Astrocyte (in vitro differentiated cells and primary cell): ENCODE data around the gene LIN7B. TPM values are rescaled to one million over a fixed set of nuclear protein-coding genes. Genes with fewer than 3 reads are reported as not detected.

Experiments
- DNase-seq: peaks from one replicate; pipeline ENCODE4 v3.0.0-alpha.2; 2010; ENCODE audit warnings: low read depth
- FAIRE-seq: peaks from 2 replicates; lab custom pipeline; 2011; peaks lifted over from hg19 to GRCh38; lab: Jason Lieb, UNC
- H2AFZ ChIP-seq: 2 replicates; pipeline ENCODE4 v1.6.0; 2012; ENCODE audit warnings: low read depth, low read length, inconsistent platforms
- H3K27ac ChIP-seq: 2 replicates; pipeline ENCODE4 v1.5.1; 2011; ENCODE audit warnings: low read depth, low read length, inconsistent platforms
- H3K27me3 ChIP-seq: 2 replicates; pipeline ENCODE4 v1.6.0; 2011; ENCODE audit warnings: low read length, inconsistent platforms; ENCODE audit not compliant: insufficient read depth
- H3K36me3 ChIP-seq: 2 replicates; pipeline ENCODE4 v1.5.1; 2011; ENCODE audit warnings: low read length, inconsistent platforms; ENCODE audit not compliant: insufficient read depth
- H3K4me1 ChIP-seq: 2 replicates; pipeline ENCODE4 v1.5.1; 2011; ENCODE audit warnings: low read length, inconsistent platforms; ENCODE audit not compliant: insufficient read depth
- H3K4me2 ChIP-seq: 2 replicates; pipeline ENCODE4 v1.6.0; 2012; ENCODE audit warnings: low read length, inconsistent platforms
- H3K4me3 ChIP-seq: 2 replicates; pipeline ENCODE4 v1.5.1; 2011; ENCODE audit warnings: low read depth, mild to moderate bottlenecking, low read length, inconsistent platforms; ENCODE audit not compliant: insufficient read depth
- H3K79me2 ChIP-seq: 2 replicates; pipeline ENCODE4 v1.6.0; 2012; ENCODE audit warnings: mild to moderate bottlenecking, low read length, inconsistent platforms; ENCODE audit not compliant: insufficient read depth
- H3K9ac ChIP-seq: 2 replicates; pipeline ENCODE4 v1.6.0; 2012; ENCODE audit warnings: mild to moderate bottlenecking, low read length, inconsistent platforms
- H3K9me3 ChIP-seq: 2 replicates; pipeline ENCODE4 v1.5.1; 2012; ENCODE audit warnings: low read depth, mild to moderate bottlenecking, low read length, inconsistent platforms; ENCODE audit not compliant: insufficient read depth
- H4K20me1 ChIP-seq: 2 replicates; pipeline ENCODE4 v1.6.0; 2012; ENCODE audit warnings: low read length, inconsistent platforms; ENCODE audit not compliant: insufficient read depth
- H3K27ac Mint-ChIP-seq: one replicate; pipeline ENCODE4 v1.8.0; 2021; ENCODE audit warnings: mild to moderate bottlenecking, mixed read lengths; ENCODE audit not compliant: unreplicated experiment
- H3K27me3 Mint-ChIP-seq: one replicate; pipeline ENCODE4 v1.8.0; 2021; ENCODE audit warnings: low read depth, mixed read lengths; ENCODE audit not compliant: unreplicated experiment
- H3K36me3 Mint-ChIP-seq: one replicate; pipeline ENCODE4 v1.8.0; 2021; ENCODE audit warnings: low read depth, mixed read lengths; ENCODE audit not compliant: unreplicated experiment
- H3K4me1 Mint-ChIP-seq: one replicate; pipeline ENCODE4 v1.8.0; 2021; ENCODE audit warnings: low read depth, mixed read lengths; ENCODE audit not compliant: unreplicated experiment
- H3K4me3 Mint-ChIP-seq: one replicate; pipeline ENCODE4 v1.8.0; 2021; ENCODE audit warnings: mild to moderate bottlenecking, moderate library complexity, mixed read lengths; ENCODE audit not compliant: unreplicated experiment
- H3K9me3 Mint-ChIP-seq: one replicate; pipeline ENCODE4 v1.8.0; 2021; ENCODE audit warnings: mild to moderate bottlenecking, mixed read lengths; ENCODE audit not compliant: unreplicated experiment
- EZH2 ChIP-seq: IDR thresholded peaks from 2 replicates; pipeline ENCODE4 v1.6.1; 2012; ENCODE audit warnings: mild to moderate bottlenecking, low read length, inconsistent platforms; ENCODE audit not compliant: insufficient read depth
- total RNA-seq: library from RNA; stranded (reverse); gene quantifications from 2 replicates; pipeline ENCODE4 v1.2.1, GENCODE V29; 2021
- TF ChIP-seq, protein P1 (sequence below): IDR thresholded peaks from 2 replicates; pipeline ENCODE4 v1.5.1; 2011; ENCODE audit warnings: low read depth, mild to moderate bottlenecking, inconsistent platforms, low read length, moderate library complexity; ENCODE audit not compliant: insufficient read depth

Gene LIN7B
- total RNA-seq, 1 donor from 2014 or later = 8.9 TPM

DNA sequence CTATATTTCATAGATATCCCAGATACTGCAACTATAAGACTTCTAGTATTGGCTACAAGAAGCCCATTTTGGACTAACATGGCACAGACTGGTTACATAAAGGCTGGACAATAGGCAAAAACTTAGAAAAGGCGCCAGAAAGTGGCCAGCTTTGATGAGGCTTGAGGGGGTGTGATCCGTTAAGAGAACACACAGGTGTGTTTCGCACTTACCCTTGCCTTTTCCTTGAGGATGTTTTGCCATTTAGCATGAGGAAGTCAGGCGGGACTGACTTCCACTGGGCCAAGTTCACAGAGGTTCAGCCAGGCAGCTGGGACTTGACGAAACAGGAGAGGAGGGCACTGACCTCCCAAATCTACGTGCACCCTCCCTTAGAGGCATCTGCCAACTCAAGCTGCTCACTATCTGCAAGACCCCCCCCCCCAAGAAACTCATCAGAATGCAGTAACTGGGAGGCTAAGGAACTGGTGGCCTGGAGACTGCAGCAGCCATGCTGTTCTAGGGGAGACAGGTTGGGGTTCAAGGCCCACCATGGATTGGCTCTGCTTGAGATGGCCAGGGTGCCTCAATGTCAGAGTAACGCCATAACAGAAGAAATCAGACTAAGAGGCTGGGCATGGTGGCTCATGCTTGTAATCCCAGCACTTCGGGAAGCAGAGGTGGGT is 4.5 kb upstream of the LIN7B start:
- H3K27ac Mint-ChIP-seq = no peak overlapping the region
- Histone ChIP-seq H3K36me3 (peaks cover 23% of the 10 kb centered on the region), H3K27me3 (no peaks in the 10 kb centered on the region), H3K9ac (no peak overlapping the region), H3K9me3 (no peaks in the 10 kb centered on the region), H3K27ac (no peak overlapping the region), H3K4me3 (no peak overlapping the region), H2AFZ (no peak overlapping the region), H4K20me1 (peaks cover 58% of the 10 kb centered on the region), H3K4me2 (no peak overlapping the region), H3K4me1 (peaks cover 17% of the 10 kb centered on the region), H3K79me2 (peaks cover 13% of the 10 kb centered on the region)
- FAIRE-seq (no peak), DNase-seq (no peak)
- no peaks in the 10 kb centered on the region for H3K27me3 Mint-ChIP-seq
- H3K9me3 Mint-ChIP-seq = peaks cover 2% of the 10 kb centered on the region
- peaks cover 19% of the 10 kb centered on the region for H3K4me1 Mint-ChIP-seq
- H3K36me3 Mint-ChIP-seq = peaks cover 32% of the 10 kb centered on the region
- no peak for TF ChIP-seq EZH2
- TF ChIP-seq, protein P1, sequence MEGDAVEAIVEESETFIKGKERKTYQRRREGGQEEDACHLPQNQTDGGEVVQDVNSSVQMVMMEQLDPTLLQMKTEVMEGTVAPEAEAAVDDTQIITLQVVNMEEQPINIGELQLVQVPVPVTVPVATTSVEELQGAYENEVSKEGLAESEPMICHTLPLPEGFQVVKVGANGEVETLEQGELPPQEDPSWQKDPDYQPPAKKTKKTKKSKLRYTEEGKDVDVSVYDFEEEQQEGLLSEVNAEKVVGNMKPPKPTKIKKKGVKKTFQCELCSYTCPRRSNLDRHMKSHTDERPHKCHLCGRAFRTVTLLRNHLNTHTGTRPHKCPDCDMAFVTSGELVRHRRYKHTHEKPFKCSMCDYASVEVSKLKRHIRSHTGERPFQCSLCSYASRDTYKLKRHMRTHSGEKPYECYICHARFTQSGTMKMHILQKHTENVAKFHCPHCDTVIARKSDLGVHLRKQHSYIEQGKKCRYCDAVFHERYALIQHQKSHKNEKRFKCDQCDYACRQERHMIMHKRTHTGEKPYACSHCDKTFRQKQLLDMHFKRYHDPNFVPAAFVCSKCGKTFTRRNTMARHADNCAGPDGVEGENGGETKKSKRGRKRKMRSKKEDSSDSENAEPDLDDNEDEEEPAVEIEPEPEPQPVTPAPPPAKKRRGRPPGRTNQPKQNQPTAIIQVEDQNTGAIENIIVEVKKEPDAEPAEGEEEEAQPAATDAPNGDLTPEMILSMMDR = no peak
- H3K4me3 Mint-ChIP-seq = no peak overlapping the region

DNA sequence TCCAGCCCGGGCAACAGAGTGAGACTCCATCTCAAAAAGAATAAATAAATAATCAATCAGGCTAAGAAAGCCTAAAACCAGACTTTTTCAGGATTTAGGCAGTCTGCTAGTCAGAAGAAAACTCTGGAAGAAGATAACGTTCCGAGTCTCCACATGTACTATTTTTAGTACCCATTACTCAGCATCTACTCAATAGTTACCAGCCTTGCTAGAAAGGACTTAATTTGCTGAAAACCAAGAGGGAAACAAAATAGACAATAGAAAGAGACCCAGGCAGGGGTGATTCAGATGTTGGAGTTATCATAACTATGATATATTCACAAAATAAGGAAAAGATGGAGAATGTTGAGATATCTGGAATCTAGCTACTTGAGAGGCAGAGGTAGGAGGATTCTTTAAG is 3.6 kb upstream of the LIN7B start:
- no peaks in the 10 kb centered on the region for H3K9me3 ChIP-seq
- FAIRE-seq (no peak), DNase-seq (peak; percentile 47)
- no peak overlapping the region for H3K9ac ChIP-seq
- H3K27me3 ChIP-seq = no peaks in the 10 kb centered on the region
- no peaks in the 10 kb centered on the region for H3K27me3 Mint-ChIP-seq
- peaks cover 19% of the 10 kb centered on the region for H3K4me1 Mint-ChIP-seq
- peaks cover 56% of the 10 kb centered on the region for H4K20me1 ChIP-seq
- H3K4me1 ChIP-seq = peaks cover 17% of the 10 kb centered on the region
- H3K27ac Mint-ChIP-seq = peak overlapping the region; percentile 71
- H3K27ac ChIP-seq = no peak overlapping the region
- H2AFZ ChIP-seq = no peak overlapping the region
- H3K4me3 Mint-ChIP-seq = peak overlapping the region; percentile 52
- peaks cover 13% of the 10 kb centered on the region for H3K79me2 ChIP-seq
- H3K4me2 ChIP-seq = peak overlapping the region; percentile 0
- H3K9me3 Mint-ChIP-seq = peaks cover 2% of the 10 kb centered on the region
- no peak overlapping the region for H3K4me3 ChIP-seq
- peaks cover 24% of the 10 kb centered on the region for H3K36me3 Mint-ChIP-seq
- TF ChIP-seq, protein P1 = no peak
- no peak for TF ChIP-seq EZH2
- H3K36me3 ChIP-seq = peaks cover 16% of the 10 kb centered on the region

DNA sequence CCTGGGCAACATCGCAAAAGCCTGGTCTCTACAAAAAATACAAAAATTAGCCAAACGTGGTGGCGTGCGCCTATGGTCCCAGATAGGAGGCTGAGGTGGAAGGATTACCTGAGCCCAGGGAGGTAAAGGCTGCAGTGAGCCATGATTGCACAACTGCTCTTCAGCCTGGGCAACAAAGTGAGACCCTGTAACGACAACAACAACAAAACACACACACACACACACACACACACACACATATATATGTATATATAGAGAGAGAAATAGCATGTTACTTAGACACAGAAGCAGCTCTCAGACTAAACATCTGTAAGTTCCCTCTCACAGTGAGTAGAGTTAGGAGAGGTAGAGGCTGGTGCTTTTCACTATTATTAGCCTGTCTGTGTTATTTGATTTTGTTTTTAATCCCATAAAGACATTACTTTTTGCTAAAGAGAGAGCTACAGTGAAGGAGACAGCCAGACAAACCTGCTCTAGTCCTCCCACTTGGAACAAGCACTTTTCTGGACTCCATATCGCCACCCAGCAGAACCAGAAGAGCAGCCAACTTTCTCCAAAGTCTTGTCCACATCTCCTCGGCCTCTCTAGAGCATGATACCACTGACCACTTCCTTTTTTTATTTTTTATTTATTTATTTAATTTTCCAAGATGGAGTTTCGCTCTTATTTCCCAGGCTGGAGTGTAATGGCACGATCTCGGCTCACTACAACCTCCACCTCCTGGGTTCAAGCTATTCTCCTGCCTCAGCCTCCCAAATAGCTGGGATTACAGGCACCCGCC is 2.8 kb upstream of the LIN7B start:
- TF ChIP-seq, protein P1 = no peak
- TF ChIP-seq EZH2 = no peak
- H3K4me3 ChIP-seq = no peak overlapping the region
- H3K9me3 Mint-ChIP-seq = peaks cover 2% of the 10 kb centered on the region
- H3K4me3 Mint-ChIP-seq = peak overlapping the region; percentile 1
- H3K4me2 ChIP-seq = no peak overlapping the region
- peaks cover 16% of the 10 kb centered on the region for H3K36me3 ChIP-seq
- DNase-seq (no peak), FAIRE-seq (no peak)
- peaks cover 17% of the 10 kb centered on the region for H3K4me1 ChIP-seq
- H3K9ac ChIP-seq = no peak overlapping the region
- no peak overlapping the region for H2AFZ ChIP-seq
- peaks cover 19% of the 10 kb centered on the region for H3K4me1 Mint-ChIP-seq
- peak overlapping the region; percentile 60 for H3K27ac Mint-ChIP-seq
- H3K27me3 ChIP-seq = no peaks in the 10 kb centered on the region
- H3K27me3 Mint-ChIP-seq = no peaks in the 10 kb centered on the region
- H3K79me2 ChIP-seq = peaks cover 8% of the 10 kb centered on the region
- no peaks in the 10 kb centered on the region for H3K9me3 ChIP-seq
- peaks cover 48% of the 10 kb centered on the region for H4K20me1 ChIP-seq
- no peak overlapping the region for H3K27ac ChIP-seq
- peaks cover 24% of the 10 kb centered on the region for H3K36me3 Mint-ChIP-seq
